GM18507 (cell line): ENCODE measurements around the gene CDS1.

ENCODE experiments used
- DNase-seq: peaks from one replicate; pipeline ENCODE4 v3.0.0; 2011; ENCODE audit warnings: low read depth; ENCODE audit not compliant: insufficient read length; ENCODE audit errors: extremely low spot score
- FAIRE-seq: peaks from 2 replicates; lab custom pipeline; 2011; peaks lifted over from hg19 to GRCh38; lab: Jason Lieb, UNC

CDS1 gene

DNA sequence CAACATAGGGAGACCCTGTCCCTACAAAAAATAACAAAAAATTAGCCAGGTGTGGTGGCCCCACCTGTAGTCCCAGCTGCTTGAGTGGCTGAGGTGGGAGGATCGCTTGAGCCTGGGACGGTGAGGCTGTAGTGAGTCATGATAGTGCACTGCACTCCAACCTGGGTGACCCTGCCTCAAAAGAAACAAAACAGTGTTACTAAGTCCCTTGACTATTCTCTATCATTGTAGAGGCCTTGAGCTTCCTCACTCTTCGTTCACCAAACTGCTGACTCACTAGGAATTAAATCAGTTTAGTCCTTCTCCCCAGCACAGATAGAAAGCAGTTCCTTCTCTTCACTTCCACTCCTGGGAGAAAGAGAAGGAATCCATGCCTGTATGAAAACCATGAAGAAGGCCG lies 14.5 kb downstream of the CDS1 start:
- FAIRE-seq (no peak), DNase-seq (no peak)

DNA sequence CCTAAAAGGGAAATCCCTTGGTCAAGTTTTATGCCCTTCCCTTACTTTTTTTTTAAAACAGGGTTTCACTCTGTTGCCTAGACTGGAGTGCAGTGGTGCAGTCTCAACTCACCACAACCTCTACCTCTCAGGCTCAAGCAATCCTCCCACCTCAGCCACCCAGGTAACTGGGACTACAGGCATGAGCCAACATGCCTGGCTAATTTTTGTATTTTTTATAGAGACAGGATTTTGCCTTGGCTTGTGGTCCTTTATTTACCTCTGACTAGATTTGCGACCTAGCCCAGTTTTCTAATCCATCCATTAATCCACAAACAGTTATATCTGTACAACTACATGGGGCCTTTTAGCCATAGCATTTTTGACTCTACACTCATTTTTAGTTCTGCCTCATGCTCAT lies 23.7 kb downstream of the CDS1 start:
- DNase-seq, result no peak
- no peak for FAIRE-seq

DNA sequence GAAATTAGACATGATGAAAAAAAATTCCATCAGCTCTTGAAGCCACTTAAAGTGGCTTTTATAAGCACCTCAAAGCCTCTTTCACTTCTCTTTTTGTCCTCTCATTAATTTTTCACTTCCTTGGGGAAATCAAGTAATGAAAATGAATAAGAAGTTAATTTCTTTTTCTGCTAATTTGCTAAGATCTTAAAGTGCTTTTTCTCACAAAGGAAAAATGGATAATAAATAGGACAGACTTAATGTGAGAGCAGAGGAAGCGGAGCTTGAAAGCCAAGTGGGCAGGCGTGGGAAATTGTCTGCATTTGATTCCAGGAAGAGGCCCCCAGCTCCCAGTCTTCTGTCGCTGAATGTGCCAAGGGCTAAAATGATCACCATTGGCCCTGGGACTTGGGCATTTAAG lies 28.6 kb downstream of the CDS1 start:
- no peak for FAIRE-seq

DNA sequence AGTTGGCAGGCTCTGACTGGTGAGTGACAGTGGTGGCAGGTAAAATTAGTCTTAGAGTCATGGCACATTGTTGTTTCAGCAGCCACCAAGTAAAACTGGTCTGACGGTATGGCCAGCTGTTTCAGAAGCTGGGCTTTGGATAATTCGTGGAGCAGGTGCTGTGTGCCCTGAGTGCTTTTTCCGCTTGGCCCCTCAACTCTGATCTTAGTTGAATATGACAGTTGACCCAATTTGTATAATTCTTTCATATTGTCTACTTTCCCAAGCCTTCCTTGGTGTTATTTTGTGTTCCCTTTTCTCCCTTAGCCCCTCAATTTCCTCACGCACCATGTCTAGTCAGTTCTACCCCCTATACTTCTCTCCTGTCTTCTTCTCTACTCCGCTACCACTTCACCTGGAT lies 32.0 kb downstream of the CDS1 start:
- FAIRE-seq (no peak), DNase-seq (no peak)

More for the DNA sequence above, 28.6 kb downstream of the CDS1 start:
- DNase-seq, result no peak

DNA sequence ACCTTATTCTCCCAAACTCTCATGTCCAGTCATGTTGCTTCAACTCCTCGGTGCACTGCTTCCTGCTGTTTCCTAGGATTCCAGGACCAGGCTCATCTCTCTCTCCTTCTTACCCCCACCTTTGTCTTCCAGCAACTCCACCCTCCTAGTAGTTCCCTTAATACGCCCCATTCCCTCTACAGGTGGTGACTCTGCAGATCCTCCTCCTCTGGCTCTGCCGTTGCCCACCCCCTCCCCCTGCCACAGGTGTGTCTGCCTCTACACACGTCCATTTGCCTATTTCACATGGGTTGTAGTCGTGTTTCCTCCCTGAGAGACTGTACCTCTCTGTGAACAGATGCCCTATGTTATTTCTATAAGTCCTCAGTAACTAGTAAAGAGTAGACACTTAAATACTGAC lies 32.4 kb downstream of the CDS1 start:
- FAIRE-seq (no peak), DNase-seq (no peak)

DNA sequence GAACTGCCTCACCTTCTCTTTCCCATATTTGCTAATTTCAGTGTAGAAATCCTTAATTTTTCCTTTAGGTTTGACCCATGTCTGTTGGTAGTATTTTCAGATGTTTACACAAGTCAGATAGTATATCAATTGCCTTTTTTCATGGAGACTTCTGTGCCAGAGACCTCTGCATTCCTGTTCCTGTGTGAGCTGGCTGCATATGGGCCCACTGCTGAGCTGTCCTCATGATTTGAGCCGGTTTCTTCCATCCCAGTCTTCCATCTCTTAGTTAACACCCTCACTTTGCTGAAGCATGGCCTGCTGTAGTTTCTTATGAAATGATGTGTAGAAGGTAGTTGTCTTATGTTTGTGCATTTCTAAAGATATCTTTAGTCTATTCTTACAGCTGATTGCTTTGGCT lies 40.0 kb downstream of the CDS1 start:
- FAIRE-seq, result no peak
- no peak for DNase-seq

DNA sequence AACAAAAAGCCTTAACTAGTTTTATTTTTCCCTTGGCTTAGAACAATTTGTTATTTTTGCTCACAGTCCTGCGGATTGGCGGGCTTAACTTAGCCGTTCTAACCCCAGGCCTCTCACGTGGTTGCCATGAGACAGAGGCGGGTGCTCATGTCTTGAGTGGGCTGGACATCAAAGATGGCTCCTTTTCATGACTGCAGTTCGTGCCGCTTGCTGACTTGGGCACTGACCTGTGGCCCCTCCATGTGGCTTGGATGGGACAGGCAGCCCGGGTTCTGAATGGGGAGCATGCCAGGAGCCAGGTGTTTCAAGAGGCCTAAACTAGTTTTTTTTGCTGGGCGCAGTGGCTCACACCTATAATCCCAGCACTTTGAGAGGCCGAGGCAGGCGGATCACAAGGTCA lies 40.7 kb downstream of the CDS1 start:
- FAIRE-seq (no peak), DNase-seq (no peak)

DNA sequence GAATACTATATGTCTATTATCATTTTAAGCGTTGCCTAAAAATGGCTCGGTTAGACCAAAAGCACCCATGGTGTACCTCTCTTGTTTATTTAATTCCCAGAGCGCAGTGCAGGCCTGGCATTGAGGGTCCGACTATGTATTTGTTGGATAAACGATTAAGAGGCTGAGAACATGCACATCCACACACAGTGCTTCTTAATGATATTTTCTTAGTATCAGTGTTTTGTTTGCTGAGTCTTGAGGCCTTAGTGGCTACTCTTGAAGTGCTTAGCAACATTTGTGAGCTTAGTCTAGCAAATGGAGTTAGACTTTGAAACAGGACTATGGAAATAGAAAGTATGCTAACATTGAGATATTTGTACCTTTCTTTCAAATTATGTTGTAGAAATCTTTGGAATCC lies 43.7 kb downstream of the CDS1 start:
- DNase-seq, result no peak
- no peak for FAIRE-seq

DNA sequence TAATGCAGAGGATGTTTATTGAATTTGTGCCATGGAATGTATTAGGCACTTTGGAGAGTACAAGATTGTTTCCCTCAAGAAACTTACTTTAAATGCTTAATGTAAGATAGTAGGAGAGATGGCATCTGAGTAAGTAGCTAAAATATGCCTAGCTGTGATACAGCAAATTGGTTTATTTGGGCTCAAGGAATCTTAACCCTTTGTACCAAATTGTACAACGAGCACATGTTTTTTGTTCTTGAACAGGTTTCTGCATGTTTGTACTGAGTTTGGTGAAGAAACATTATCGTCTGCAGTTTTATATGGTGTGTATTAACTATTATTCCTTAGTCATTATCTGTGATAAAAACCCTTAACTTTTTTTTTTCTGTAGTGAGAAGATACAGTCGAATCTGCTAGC lies 48.6 kb downstream of the CDS1 start:
- no peak for FAIRE-seq

DNA sequence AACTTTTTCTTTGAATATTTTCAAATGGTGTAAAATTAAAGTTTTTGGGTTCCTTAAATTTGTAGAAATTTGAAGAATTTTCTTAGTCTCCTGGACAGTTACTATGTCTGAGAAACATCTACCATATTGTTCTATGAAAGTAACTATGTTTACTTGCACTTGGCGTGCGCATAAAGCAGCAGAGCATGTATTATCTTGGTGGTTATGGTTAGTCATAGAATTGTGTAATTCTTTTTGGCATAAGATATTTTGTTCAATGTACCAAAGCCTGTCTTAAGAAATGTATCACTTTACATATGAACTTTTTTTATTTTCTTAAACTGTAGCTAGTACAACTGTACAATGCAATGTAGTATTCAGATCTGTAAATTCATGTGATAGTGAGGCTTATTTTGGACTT lies 49.2 kb downstream of the CDS1 start:
- no peak for DNase-seq
- FAIRE-seq, result no peak

More for the DNA sequence above, 48.6 kb downstream of the CDS1 start:
- DNase-seq, result no peak

DNA sequence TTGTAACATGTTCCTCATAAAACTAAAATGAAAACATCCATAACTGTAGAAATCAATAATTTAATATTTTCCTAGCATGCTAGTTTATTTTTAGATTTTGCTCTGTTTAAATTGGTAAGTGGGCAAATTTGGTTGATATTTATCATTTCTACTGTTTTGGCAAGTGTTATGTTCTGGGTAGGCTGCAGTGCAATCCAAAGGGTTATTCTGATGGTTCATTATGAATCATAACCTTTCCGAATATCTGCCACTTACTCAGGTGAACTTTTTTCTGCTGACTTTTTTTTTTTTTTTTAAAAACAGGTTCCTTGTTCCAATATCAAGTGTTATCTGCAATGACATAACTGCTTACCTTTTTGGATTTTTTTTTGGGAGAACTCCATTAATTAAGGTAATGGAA lies 52.0 kb downstream of the CDS1 start:
- FAIRE-seq (no peak), DNase-seq (no peak)

DNA sequence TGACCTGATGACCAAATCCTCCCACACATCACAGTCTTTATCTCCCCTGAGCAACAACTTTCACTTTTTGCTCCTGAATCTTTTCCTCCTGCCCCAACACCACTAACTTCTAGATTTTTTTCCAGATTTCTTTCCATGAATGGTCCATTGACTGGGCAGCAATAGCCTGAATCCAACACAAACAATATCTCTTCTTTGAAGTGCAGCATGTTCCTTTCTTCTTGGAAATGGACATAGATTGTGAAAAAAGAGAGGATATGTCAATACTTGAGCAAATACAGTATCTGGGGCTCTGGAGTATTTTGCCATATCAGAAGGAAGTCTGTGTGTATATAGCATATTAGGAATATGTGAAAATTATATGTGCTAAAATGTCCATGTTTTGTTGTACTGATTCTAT lies 55.2 kb downstream of the CDS1 start:
- DNase-seq (no peak), FAIRE-seq (no peak)

DNA sequence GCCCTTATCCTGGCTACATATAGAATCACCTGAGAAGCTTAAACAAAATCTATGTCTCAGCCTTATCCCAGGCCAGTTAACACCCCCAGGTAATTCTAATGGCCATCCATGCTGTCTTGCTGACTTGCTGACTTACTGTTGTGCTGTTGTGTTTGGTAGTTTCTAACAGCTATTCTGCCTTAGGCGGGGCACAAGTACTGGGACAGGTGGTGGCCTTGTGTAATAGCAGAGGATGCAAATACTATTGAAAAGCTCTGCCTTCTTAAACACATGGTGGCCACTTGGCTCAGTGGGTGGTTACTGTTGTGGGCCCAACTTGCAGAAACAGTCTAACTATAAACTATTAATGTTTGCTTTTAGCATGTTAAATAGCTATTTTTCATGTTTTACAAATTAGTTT lies 56.2 kb downstream of the CDS1 start:
- FAIRE-seq, result no peak
- no peak for DNase-seq

DNA sequence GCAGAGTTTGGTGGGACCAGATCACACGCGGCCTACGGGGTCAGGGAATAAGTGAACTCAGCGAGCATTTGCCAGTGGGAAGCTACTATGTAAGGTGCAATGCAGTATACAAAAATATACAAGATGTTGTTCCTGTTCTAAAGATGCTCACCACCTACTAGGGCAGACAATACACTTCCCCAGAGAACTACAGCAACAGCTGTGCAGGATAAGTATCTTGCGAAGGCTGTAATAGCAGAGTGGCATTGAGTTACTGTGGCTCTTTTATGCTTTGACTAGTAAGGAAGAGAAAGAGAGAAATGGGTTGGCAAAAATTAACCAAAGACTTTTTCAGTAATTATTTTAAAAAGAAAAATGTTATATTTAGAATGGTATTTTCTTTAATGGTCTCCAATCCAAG lies 61.2 kb downstream of the CDS1 start:
- FAIRE-seq, result no peak
- DNase-seq, result no peak

DNA sequence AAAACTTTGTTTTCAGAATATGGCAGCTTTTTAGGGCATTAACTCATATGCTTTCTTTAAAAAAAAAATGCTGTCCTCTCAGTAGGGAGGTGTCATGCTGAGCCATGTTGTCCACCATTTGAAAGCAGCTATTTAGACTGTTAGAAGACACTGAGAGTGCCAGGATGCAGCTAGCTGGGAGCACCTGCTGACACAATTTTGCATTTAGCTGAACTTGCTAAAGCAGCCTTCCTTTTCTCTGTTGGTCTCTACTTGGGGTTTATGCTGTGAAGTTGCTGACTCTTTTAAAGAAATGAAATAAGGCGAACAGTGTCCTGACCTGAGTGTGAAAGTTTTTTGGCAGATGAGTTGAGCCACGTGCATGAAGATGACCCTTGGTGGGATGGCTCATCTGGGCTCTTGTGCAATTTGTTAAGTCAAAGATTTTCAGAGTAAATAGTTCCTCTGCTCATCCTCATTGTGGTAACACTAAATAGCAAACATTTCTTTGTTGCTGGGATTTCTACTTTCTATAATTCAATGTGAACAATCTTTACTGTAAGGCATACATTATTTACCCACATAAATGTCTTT lies 64.5 kb downstream of the CDS1 start:
- FAIRE-seq, result no peak
- no peak for DNase-seq

DNA sequence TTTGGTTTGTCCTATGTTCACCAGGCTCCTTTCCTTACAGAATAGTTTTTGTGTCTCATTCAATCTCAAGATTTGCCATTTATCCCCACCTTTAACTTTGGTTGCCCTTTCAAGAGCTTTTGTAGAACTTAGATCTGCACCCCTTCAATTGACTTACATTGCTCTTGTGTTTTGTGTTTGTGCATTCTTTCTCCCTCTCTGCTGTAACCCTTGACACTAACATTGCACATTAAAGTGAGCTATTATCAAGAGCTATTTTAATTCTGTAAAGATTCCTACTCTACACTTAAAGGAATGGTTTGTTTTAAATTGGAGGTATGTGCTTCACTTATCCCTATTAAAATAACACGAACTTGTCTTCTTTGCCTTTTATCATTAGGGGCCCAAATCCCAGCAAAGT lies 65.3 kb downstream of the CDS1 start:
- no peak for DNase-seq
- no peak for FAIRE-seq

DNA sequence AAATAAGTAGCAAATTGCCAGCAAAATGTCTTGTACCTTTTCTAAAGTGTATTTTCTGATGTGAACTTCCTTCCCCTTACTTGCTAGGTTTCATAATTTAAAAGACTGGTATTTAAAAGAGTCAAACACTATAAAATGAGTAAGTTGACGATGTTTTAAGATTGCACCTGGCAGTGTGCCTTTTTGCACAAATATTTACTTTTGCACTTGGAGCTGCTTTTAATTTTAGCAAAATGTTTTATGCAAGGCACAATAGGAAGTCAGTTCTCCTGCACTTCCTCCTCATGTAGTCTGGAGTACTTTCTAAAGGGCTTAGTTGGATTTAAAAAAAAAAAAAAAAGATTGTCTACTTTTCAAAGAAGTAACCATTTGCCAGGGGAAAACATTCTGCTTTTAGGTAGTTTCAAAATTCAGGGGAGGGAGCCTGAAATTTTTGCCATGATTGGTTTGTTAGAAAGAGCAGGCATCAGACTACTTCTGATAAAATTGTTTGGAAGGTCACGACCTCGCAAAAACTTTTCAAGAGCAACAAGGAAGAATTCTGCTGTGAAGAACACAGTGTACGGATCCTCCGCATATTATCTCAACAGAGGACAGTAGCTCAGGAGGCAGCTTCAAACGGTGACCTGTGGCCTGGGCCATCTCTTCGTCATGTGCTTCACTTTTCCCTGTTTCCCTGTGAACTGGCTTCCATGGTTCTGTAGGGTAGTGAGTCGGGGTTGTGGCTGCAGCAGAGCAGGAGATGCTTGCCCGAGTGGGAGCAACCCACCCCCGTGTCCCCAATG lies 66.1 kb downstream of the CDS1 start:
- DNase-seq, result no peak
- no peak for FAIRE-seq

DNA sequence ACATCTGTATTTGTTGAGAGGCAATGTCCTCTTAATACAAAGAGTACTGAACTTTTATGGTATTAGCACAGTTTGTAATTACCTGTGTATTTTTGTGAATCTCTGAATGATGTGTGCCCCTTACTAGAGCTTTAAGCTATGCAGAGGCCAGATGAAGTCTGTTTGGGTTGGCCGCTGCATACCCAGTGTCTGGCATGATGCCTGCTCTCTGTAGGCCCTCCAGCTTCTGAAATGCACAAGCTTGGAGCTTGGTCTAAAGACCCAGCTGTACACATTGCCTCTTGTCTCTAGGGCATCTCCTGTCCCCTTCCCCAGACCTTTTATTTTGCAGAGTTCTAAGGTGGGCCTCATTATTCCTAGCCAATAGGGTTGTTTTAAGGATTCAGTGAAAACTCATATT lies 68.6 kb downstream of the CDS1 start:
- DNase-seq, result no peak
- no peak for FAIRE-seq

DNA sequence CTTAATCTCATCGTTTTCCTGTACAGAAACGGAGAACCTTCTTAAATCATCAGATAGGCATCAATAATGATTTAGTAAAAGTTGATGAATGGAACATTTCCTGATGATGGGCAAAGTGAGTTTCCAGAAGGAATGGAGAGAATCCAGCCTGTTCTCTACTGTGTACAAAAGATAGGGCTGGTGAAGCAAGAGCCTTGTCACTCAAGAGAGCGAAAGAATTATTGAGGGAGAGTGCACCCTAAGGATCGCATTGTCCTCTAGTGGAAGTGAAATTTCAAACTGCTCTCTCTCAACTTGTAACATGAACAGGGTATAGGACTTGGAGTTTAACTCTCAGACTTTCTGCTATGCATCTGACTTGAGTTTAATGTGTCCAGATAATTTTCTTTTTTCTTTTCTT lies 69.6 kb downstream of the CDS1 start:
- FAIRE-seq, result no peak
- DNase-seq, result no peak

DNA sequence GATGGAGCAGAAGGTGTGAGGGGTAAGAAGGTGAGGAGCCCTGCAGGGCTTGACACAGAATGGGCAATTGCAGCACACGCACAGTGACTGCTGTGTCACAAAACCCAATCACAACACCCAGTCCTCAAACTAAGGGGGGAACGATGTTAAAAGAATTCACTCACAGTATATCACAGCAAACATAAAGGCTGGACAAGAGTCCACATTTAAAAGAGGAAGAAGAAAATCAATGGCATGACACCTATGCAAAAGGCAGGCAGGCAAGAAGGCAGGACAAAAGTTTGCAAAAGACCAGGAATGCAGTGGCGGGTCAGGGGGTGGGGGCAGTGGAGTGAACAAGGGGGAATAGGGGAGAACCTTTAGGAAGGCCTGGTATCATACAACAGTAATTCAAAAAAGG lies 77.7 kb downstream of the CDS1 start:
- FAIRE-seq, result no peak
- no peak for DNase-seq

DNA sequence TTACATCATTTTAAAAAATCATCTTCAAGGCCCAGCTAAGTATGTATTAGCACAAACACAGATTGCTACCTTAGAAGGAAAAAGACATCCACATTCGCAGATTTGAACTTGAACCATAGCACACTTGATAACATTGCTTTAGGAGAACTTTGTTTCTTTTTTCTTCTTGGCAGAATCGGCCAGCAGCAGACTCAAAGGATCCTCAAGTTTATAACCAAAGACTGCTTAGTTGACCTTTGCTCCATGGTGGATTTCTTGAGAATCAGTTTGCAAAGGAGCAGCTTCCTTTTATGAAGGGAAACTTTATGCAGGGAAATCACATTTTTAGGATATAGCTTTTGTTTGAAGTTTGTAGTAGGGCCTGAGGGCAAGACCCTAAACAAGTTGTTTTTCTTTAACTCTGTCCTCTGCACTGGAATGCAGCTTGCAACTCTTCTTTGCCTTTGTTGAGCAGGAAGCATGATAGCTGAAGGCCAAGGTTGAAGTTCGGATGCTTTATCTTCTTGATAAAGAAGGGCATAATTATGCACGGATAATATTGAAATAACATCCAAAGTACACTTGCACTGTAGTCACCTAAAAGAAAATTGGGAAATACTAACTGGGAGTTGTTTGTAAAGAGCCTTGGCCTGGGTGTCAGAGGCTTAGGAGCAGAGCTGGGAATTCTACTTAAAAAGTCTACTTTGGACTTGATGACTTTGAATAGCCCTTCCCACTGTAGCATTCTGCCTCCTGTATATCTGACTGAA lies 78.4 kb downstream of the CDS1 start:
- DNase-seq, result no peak
- no peak for FAIRE-seq
